Upper lobe of left lung (tissue), 4 donors: ENCODE measurements around the gene TRIM66.

Source experiments
- EP300 ChIP-seq, 4 donors: sonication (generic); formaldehyde crosslinking; IDR thresholded peaks; one replicate each; pipeline ENCODE4 v1.5.1; 2017; ENCODE audit warnings: antibody characterized with exemption in 4 of 4, control low read depth in 2 of 4
- POLR2A ChIP-seq, 4 donors: fragments of 450-650 bp; IDR thresholded peaks; one replicate each; pipeline ENCODE4 v1.5.1; 2016 to 2017; ENCODE audit warnings: antibody characterized with exemption in 4 of 4, mild to moderate bottlenecking in 2 of 4
- POLR2AphosphoS5 ChIP-seq, 2 donors: sonication (generic); formaldehyde crosslinking; IDR thresholded peaks; one replicate each; pipeline ENCODE4 v1.5.1; 2017; ENCODE audit warnings: antibody characterized with exemption in 2 of 2
- TF ChIP-seq, protein P1 (sequence below), 6 experiments: fragments of 450-650 bp in 4 of 6; fragments of 200-600 bp in 2 of 6; sonication (generic) in 2 of 6; IDR thresholded peaks; one replicate each; pipeline ENCODE4 v1.5.1; 2016 to 2019; ENCODE audit warnings: antibody characterized with exemption in 6 of 6

GRCh38 chr11:8692417-8692816 is 10.0 kb upstream of the TRIM66 start:
- TF ChIP-seq POLR2A (IDR thresholded peaks at IDR 0.05) (no peak), POLR2AphosphoS5 (IDR thresholded peaks at IDR 0.05) (no peak), EP300 (IDR thresholded peaks at IDR 0.05) (no peak)
- TF ChIP-seq, protein P1, sequence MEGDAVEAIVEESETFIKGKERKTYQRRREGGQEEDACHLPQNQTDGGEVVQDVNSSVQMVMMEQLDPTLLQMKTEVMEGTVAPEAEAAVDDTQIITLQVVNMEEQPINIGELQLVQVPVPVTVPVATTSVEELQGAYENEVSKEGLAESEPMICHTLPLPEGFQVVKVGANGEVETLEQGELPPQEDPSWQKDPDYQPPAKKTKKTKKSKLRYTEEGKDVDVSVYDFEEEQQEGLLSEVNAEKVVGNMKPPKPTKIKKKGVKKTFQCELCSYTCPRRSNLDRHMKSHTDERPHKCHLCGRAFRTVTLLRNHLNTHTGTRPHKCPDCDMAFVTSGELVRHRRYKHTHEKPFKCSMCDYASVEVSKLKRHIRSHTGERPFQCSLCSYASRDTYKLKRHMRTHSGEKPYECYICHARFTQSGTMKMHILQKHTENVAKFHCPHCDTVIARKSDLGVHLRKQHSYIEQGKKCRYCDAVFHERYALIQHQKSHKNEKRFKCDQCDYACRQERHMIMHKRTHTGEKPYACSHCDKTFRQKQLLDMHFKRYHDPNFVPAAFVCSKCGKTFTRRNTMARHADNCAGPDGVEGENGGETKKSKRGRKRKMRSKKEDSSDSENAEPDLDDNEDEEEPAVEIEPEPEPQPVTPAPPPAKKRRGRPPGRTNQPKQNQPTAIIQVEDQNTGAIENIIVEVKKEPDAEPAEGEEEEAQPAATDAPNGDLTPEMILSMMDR (IDR thresholded peaks at IDR 0.05): no peak
